A549 (cell line): Measurements from ENCODE around the gene MAP3K13. TPM values are rescaled to one million over a fixed set of nuclear protein-coding genes. Genes with fewer than 3 reads are reported as not detected.
A peak's percentile ranks its signal among the peaks of the same experiment; 100 is the strongest.

ENCODE experiments used
- ATAC-seq, 2 experiments: fragments of 200-7000 bp in 1 of 2; fragments of >200 bp in 1 of 2; cut with Nextera tagmentation in 1 of 2; cut with Tn5 transposase in 1 of 2; 3 replicates each; pipeline versions ENCODE4 v1.8.0 to v1.9.1; 2018 to 2020; ENCODE audit warnings: mild to moderate bottlenecking in 1 of 2, moderate library complexity in 1 of 2
- CTCF ChIA-PET: fragments of 300-600 bp; sonication (Branson Sonifier 250); formaldehyde crosslinking; extraction: SDS; loops from one replicate; lab custom pipeline; 2021; ENCODE audit warnings: antibody characterized with exemption, inconsistent platforms; lab: Yijun Ruan, JAX
- POLR2A ChIA-PET: fragments of 350-600 bp; formaldehyde crosslinking; extraction: SDS; loops from one replicate; lab custom pipeline; 2021; ENCODE audit warnings: antibody characterized with exemption, inconsistent platforms; lab: Yijun Ruan, JAX
- DNase-seq, 2 experiments: peaks; one replicate each; pipeline versions ENCODE4 v3.0.0 to v3.0.0-alpha.2; 2011 to 2016; ENCODE audit warnings: low read depth in 1 of 2, low spot score in 1 of 2
- FAIRE-seq: peaks from 2 replicates; lab custom pipeline; 2011; peaks lifted over from hg19 to GRCh38; lab: Jason Lieb, UNC
- H3K27ac ChIP-seq, 2 experiments: fragments of >200 bp; sonication (Bioruptor Twin); formaldehyde crosslinking; 3 replicates each; pipeline ENCODE4 v1.5.1; 2016 to 2017
- H3K4me1 ChIP-seq: fragments of >200 bp; sonication (Bioruptor Twin); formaldehyde crosslinking; 3 replicates; pipeline ENCODE4 v1.6.1; 2016
- H3K4me2 ChIP-seq: fragments of >200 bp; sonication (Bioruptor Twin); formaldehyde crosslinking; 3 replicates; pipeline ENCODE4 v1.6.1; 2016
- H3K4me3 ChIP-seq: fragments of >200 bp; sonication (Bioruptor Twin); formaldehyde crosslinking; 3 replicates; pipeline ENCODE4 v1.5.1; 2016
- H3K9me3 ChIP-seq: fragments of >200 bp; sonication (Bioruptor Twin); formaldehyde crosslinking; 3 replicates; pipeline ENCODE4 v1.6.1; 2016
- CTCF ChIP-seq: fragments of >200 bp; sonication (Bioruptor Twin); formaldehyde crosslinking; IDR thresholded peaks from 3 replicates; pipeline ENCODE4 v1.5.1; 2016
- EHF ChIP-seq: fragments of 250-450 bp; sonication (Bioruptor Pico); IDR thresholded peaks from 2 replicates; pipeline ENCODE4 v1.5.0; 2020; ENCODE audit warnings: mild to moderate bottlenecking
- ELK1 ChIP-seq: fragments of 150-350 bp; IDR thresholded peaks from 2 replicates; pipeline ENCODE4 v1.6.1; 2014; ENCODE audit warnings: low read depth, mild to moderate bottlenecking, low read length
- EP300 ChIP-seq, 2 experiments: fragments of >200 bp; sonication (Bioruptor Twin); formaldehyde crosslinking; IDR thresholded peaks; 2 replicates in 1 of 2; 3 replicates in 1 of 2; pipeline ENCODE4 v1.6.1; 2016 to 2017
- ESRRA ChIP-seq: fragments of 150-350 bp; IDR thresholded peaks from 2 replicates; pipeline ENCODE4 v1.6.1; 2014; ENCODE audit warnings: mild to moderate bottlenecking, low read length, borderline replicate concordance
- FOSB ChIP-seq: fragments of 250-450 bp; sonication (Bioruptor Pico); IDR thresholded peaks from 2 replicates; pipeline ENCODE4 v1.5.0; 2020; ENCODE audit warnings: mild to moderate bottlenecking, moderate library complexity
- FOXS1 ChIP-seq: fragments of 250-450 bp; sonication (Bioruptor Pico); IDR thresholded peaks from 2 replicates; pipeline ENCODE4 v1.5.0; 2020; ENCODE audit warnings: mild to moderate bottlenecking, moderate library complexity
- GATA3 ChIP-seq: IDR thresholded peaks from 2 replicates; pipeline ENCODE4 v1.6.1; 2012; ENCODE audit warnings: borderline replicate concordance
- HDAC2 ChIP-seq: fragments of 200-600 bp; sonication (generic); IDR thresholded peaks from 2 replicates; pipeline ENCODE4 v1.6.1; 2016
- HEYL ChIP-seq: fragments of 250-450 bp; sonication (Bioruptor Pico); IDR thresholded peaks from 2 replicates; pipeline ENCODE4 v1.8.0; 2021; ENCODE audit warnings: mild to moderate bottlenecking, moderate library complexity
- HOXB5 ChIP-seq: fragments of 250-450 bp; sonication (Bioruptor Pico); IDR thresholded peaks from 2 replicates; pipeline ENCODE4 v1.5.0; 2020; ENCODE audit warnings: mild to moderate bottlenecking, moderate library complexity
- KDM1A ChIP-seq: fragments of 200-600 bp; sonication (generic); IDR thresholded peaks from 2 replicates; pipeline ENCODE4 v1.6.1; 2016; ENCODE audit warnings: low read depth, mild to moderate bottlenecking
- MAZ ChIP-seq: fragments of 150-350 bp; IDR thresholded peaks from 2 replicates; pipeline ENCODE4 v1.6.1; 2014; ENCODE audit warnings: antibody characterized with exemption, low read depth, low read length, borderline replicate concordance
- NPAS2 ChIP-seq: fragments of 250-450 bp; sonication (Bioruptor Pico); IDR thresholded peaks from 2 replicates; pipeline ENCODE4 v1.8.0; 2022; ENCODE audit warnings: mild to moderate bottlenecking, moderate library complexity, borderline replicate concordance
- NR3C1 ChIP-seq: fragments of >200 bp; sonication (Bioruptor Twin); formaldehyde crosslinking; IDR thresholded peaks from 3 replicates; pipeline ENCODE4 v1.6.1; 2017
- PHF8 ChIP-seq: fragments of 200-600 bp; sonication (generic); IDR thresholded peaks from 2 replicates; pipeline ENCODE4 v1.6.1; 2016; ENCODE audit warnings: low read depth, mild to moderate bottlenecking, antibody characterized with exemption, moderate library complexity, borderline replicate concordance
- RNF2 ChIP-seq: fragments of 200-600 bp; sonication (generic); IDR thresholded peaks from 2 replicates; pipeline ENCODE4 v1.6.1; 2016; ENCODE audit warnings: low read depth, mild to moderate bottlenecking, antibody characterized with exemption, moderate library complexity, borderline replicate concordance
- SREBF2 ChIP-seq: fragments of 450-650 bp; IDR thresholded peaks from 2 replicates; pipeline ENCODE4 v1.6.1; 2014; ENCODE audit warnings: mild to moderate bottlenecking, moderate library complexity
- ZC3H11A ChIP-seq: fragments of 450-650 bp; IDR thresholded peaks from 2 replicates; pipeline ENCODE4 v1.6.1; 2014; ENCODE audit warnings: antibody characterized with exemption, mild to moderate bottlenecking
- WGBS: methylation state at CpG from one replicate; pipeline ENCODE4 v1.1.6; 2017; ENCODE audit errors: missing lambda C conversion rate; 5-methylcytosine and 5-hydroxymethylcytosine counted together
- polyA plus RNA-seq, 4 experiments: library from polyadenylated mRNA; depleted of rRNA in 3 of 4; stranded (reverse); fragments of >200 nt; fragmentation: RNase III in 1 of 4; extraction: RNeasy Plus Mini Kit Qiagen cat#74134 plus additional on column Dnase treatment in 1 of 4; gene quantifications; 2 replicates in 3 of 4; 3 replicates in 1 of 4; pipeline ENCODE4 v1.2.3, GENCODE V29; 2011 to 2017

Gene MAP3K13
- polyA plus RNA-seq, 2 of the 4 experiments (the other 2 are of a cell fraction), result 15.8 to 23.2 TPM

- H3K4me3 ChIP-seq, result no peak overlapping the region
- peaks cover 16% of the 10 kb centered on the region for H3K4me1 ChIP-seq
- H3K4me2 ChIP-seq, result peak overlapping the region; percentile 73
- 41% methylated on average over 2 of the region's 2 CpGs for WGBS
- H3K9me3 ChIP-seq, result no peaks in the 10 kb centered on the region
- peak overlapping the region in 1 of 2 experiments; percentile 27; a peak in 1 of 6 replicates for H3K27ac ChIP-seq
- FAIRE-seq (no peak), DNase-seq (no peak), ATAC-seq (no peak)
- ChIA-PET POLR2A (no interaction called here), CTCF (interaction anchor here (1.0 kb wide), 1 partner anchor 29 kb away, joined by 4 read pairs; no protein-coding TSS in a partner anchor)
- TF ChIP-seq FOSB (CRISPR knock-in tag) (no peak), GATA3 (no peak), ZC3H11A (no peak), PHF8 (no peak), MAZ (no peak), HDAC2 (no peak), KDM1A (no peak), NR3C1 (no peak), SREBF2 (no peak), EHF (CRISPR knock-in tag) (no peak), HEYL (no peak), EP300 (IDR thresholded peaks at IDR 0.05) (no peak), CTCF (no peak), FOXS1 (CRISPR knock-in tag) (no peak)
These were observed 1.0 kb upstream of the MAP3K13 start for GRCh38 chr3:185361920-185362319.

GRCh38 chr3:185363662-185364203, 797 bp downstream of the MAP3K13 start:
- peak overlapping the region; percentile 5 to 59; a peak in 3 of 6 replicates for H3K27ac ChIP-seq
- ChIA-PET POLR2A (no interaction called here), CTCF (interaction anchor here (1.6 kb wide), 1 partner anchor 10 kb away, joined by 4 read pairs; no protein-coding TSS in a partner anchor)
- peaks cover 16% of the 10 kb centered on the region for H3K4me1 ChIP-seq
- no peak for FAIRE-seq
- no peaks in the 10 kb centered on the region for H3K9me3 ChIP-seq
- 39% methylated on average over 8 of the region's 8 CpGs for WGBS
- peak overlapping the region; percentile 73 for H3K4me2 ChIP-seq
- ATAC-seq, result peak; percentile 58 to 70; a peak in 5 of 6 replicates
- DNase-seq, result no peak
- TF ChIP-seq HOXB5 (CRISPR knock-in tag), result no peak
- no peak for TF ChIP-seq NPAS2 (CRISPR knock-in tag)
- no peak for TF ChIP-seq ELK1
- TF ChIP-seq ESRRA, result no peak
- TF ChIP-seq RNF2, result no peak
- peak overlapping the region; percentile 46 for H3K4me3 ChIP-seq

GRCh38 chr3:185365291-185366073, 2.5 kb downstream of the MAP3K13 start:
- H3K4me1 ChIP-seq, result peaks cover 16% of the 10 kb centered on the region
- no peak for ATAC-seq
- no peak overlapping the region for H3K4me2 ChIP-seq
- no peaks in the 10 kb centered on the region for H3K9me3 ChIP-seq
- TF ChIP-seq SREBF2, result no peak
- TF ChIP-seq, all 56 proteins: peak for 0
- POLR2A ChIA-PET, result no interaction called here
- H3K4me3 ChIP-seq, result no peak overlapping the region
- no peak for FAIRE-seq
- H3K27ac ChIP-seq, result no peak overlapping the region
- CTCF ChIA-PET, result no interaction called here
- no peak for DNase-seq
- WGBS, result 95% methylated on average over 3 of the region's 3 CpGs
